ENCODE measurements around the gene MPHOSPH10. TPM values are rescaled to one million over a fixed set of nuclear protein-coding genes. Genes with fewer than 3 reads are reported as not detected.

The MPHOSPH10 gene
- total and polyA plus RNA-seq, 2 of the 13 experiments (the other 11 are each of a cell fraction or from before 2014, with no cell fraction given), result 37.8 to 137 TPM

DNA sequence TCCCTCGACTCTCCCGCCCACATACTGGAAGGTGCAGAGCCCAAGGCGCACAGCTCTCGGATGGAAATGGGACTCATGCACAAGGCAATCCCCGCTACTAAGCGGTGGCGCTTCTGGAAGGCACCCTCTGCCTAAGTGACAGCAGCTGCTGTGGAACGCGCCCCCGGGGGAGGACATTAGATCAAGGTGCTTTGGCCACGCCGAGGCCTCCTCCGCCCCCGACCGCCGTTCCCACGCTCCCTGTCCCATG is 607 bp upstream of the MPHOSPH10 start (continued):
- TF ChIP-seq ZNF724P (CRISPR knock-in tag; IDR thresholded peaks at IDR 0.05; ENCODE audit: borderline replicate concordance) (no peak), FOXM1 (CRISPR knock-in tag; IDR thresholded peaks at IDR 0.05) (no peak; the same call in 1 of the 2 replicates), DR1 (CRISPR knock-in tag; IDR thresholded peaks at IDR 0.05) (no peak), ZNF446 (CRISPR knock-in tag; IDR thresholded peaks at IDR 0.05) (no peak), RNF2 (conservative IDR thresholded peaks at IDR 0.05; ENCODE audit: low read depth) (no peak), ZNF263 (CRISPR knock-in tag; IDR thresholded peaks at IDR 0.05) (no peak; the same call in 1 of the 2 replicates), RELA (CRISPR knock-in tag; IDR thresholded peaks at IDR 0.05) (no peak), ZNF598 (CRISPR knock-in tag; IDR thresholded peaks at IDR 0.05; ENCODE audit: borderline replicate concordance) (no peak), GPN1 (CRISPR knock-in tag; IDR thresholded peaks at IDR 0.05; ENCODE audit: borderline replicate concordance) (no peak; the same call in 1 of the 2 replicates), KMT2B (CRISPR knock-in tag; IDR thresholded peaks at IDR 0.05) (no peak), HNRNPLL (IDR thresholded peaks at IDR 0.05; ENCODE audit: low read depth, low read length, poor library complexity, severe bottlenecking) (no peak), ATRX (CRISPR knock-in tag; IDR thresholded peaks at IDR 0.05; ENCODE audit: borderline replicate concordance) (no peak), MZF1 (CRISPR knock-in tag; IDR thresholded peaks at IDR 0.05; ENCODE audit: borderline replicate concordance) (no peak), NR2F2 (IDR thresholded peaks at IDR 0.05; ENCODE audit: borderline replicate concordance, low read depth) (no peak; the same call in 1 of the 2 replicates), MYC (CRISPR knock-in tag; IDR thresholded peaks at IDR 0.05; ENCODE audit: borderline replicate concordance) (no peak), ZNF891 (CRISPR knock-in tag; IDR thresholded peaks at IDR 0.05) (no peak; the same call in 1 of the 2 replicates), ZNF781 (CRISPR knock-in tag; IDR thresholded peaks at IDR 0.05; ENCODE audit: borderline replicate concordance, not compliant biosample characterization) (peak; percentile 67), NFIB (CRISPR knock-in tag; IDR thresholded peaks at IDR 0.05; ENCODE audit: borderline replicate concordance) (no peak), SIX1 (CRISPR knock-in tag; IDR thresholded peaks at IDR 0.05; ENCODE audit: borderline replicate concordance) (no peak), SCMH1 (CRISPR knock-in tag; IDR thresholded peaks at IDR 0.05; ENCODE audit: borderline replicate concordance) (no peak), MTA3 (CRISPR knock-in tag; IDR thresholded peaks at IDR 0.05) (no peak), ZNF431 (CRISPR knock-in tag; IDR thresholded peaks at IDR 0.05; ENCODE audit: borderline replicate concordance, low read depth) (peak; percentile 54; the same call in 1 of the 2 replicates), ZNF180 (CRISPR knock-in tag; IDR thresholded peaks at IDR 0.05; ENCODE audit: borderline replicate concordance, low read depth) (no peak)
- TF ChIP-seq, protein P1, sequence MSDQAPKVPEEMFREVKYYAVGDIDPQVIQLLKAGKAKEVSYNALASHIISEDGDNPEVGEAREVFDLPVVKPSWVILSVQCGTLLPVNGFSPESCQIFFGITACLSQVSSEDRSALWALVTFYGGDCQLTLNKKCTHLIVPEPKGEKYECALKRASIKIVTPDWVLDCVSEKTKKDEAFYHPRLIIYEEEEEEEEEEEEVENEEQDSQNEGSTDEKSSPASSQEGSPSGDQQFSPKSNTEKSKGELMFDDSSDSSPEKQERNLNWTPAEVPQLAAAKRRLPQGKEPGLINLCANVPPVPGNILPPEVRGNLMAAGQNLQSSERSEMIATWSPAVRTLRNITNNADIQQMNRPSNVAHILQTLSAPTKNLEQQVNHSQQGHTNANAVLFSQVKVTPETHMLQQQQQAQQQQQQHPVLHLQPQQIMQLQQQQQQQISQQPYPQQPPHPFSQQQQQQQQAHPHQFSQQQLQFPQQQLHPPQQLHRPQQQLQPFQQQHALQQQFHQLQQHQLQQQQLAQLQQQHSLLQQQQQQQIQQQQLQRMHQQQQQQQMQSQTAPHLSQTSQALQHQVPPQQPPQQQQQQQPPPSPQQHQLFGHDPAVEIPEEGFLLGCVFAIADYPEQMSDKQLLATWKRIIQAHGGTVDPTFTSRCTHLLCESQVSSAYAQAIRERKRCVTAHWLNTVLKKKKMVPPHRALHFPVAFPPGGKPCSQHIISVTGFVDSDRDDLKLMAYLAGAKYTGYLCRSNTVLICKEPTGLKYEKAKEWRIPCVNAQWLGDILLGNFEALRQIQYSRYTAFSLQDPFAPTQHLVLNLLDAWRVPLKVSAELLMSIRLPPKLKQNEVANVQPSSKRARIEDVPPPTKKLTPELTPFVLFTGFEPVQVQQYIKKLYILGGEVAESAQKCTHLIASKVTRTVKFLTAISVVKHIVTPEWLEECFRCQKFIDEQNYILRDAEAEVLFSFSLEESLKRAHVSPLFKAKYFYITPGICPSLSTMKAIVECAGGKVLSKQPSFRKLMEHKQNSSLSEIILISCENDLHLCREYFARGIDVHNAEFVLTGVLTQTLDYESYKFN (CRISPR knock-in tag; conservative IDR thresholded peaks at IDR 0.05), result no peak; the same call in 1 of the 2 replicates
- TF ChIP-seq, protein P2, sequence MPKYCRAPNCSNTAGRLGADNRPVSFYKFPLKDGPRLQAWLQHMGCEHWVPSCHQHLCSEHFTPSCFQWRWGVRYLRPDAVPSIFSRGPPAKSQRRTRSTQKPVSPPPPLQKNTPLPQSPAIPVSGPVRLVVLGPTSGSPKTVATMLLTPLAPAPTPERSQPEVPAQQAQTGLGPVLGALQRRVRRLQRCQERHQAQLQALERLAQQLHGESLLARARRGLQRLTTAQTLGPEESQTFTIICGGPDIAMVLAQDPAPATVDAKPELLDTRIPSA (CRISPR knock-in tag; IDR thresholded peaks at IDR 0.05; ENCODE audit: borderline replicate concordance), result peak; percentile 95; the same call in 1 of the 2 replicates
- TF ChIP-seq, protein P3, sequence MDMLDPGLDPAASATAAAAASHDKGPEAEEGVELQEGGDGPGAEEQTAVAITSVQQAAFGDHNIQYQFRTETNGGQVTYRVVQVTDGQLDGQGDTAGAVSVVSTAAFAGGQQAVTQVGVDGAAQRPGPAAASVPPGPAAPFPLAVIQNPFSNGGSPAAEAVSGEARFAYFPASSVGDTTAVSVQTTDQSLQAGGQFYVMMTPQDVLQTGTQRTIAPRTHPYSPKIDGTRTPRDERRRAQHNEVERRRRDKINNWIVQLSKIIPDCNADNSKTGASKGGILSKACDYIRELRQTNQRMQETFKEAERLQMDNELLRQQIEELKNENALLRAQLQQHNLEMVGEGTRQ (IDR thresholded peaks at IDR 0.05; ENCODE audit: low read depth, low read length), result peak; percentile 4; the same call in 1 of the 2 replicates
- TF ChIP-seq, protein P3 (CRISPR knock-in tag; IDR thresholded peaks at IDR 0.05; ENCODE audit: borderline replicate concordance), result no peak
